Stimulated activated CD8-positive, alpha-beta memory T cell treated with anti-CD3 and anti-CD28 coated beads, Interleukin-12 subunit alpha, Interleukin-12 subunit beta, amount 100 ng/mL, for 24 hours (primary cell): ENCODE results near the gene LARP1.
"Not testable (repeated sequence)": the region's sequence is repeated elsewhere in the genome, so short reads cannot be mapped to it uniquely, and the experiment has no call there.

ENCODE experiments used
- DNase-seq: peaks from one replicate; pipeline ENCODE4 v3.0.0-alpha.2; 2020; ENCODE audit errors: extremely low read depth

Gene LARP1

DNA sequence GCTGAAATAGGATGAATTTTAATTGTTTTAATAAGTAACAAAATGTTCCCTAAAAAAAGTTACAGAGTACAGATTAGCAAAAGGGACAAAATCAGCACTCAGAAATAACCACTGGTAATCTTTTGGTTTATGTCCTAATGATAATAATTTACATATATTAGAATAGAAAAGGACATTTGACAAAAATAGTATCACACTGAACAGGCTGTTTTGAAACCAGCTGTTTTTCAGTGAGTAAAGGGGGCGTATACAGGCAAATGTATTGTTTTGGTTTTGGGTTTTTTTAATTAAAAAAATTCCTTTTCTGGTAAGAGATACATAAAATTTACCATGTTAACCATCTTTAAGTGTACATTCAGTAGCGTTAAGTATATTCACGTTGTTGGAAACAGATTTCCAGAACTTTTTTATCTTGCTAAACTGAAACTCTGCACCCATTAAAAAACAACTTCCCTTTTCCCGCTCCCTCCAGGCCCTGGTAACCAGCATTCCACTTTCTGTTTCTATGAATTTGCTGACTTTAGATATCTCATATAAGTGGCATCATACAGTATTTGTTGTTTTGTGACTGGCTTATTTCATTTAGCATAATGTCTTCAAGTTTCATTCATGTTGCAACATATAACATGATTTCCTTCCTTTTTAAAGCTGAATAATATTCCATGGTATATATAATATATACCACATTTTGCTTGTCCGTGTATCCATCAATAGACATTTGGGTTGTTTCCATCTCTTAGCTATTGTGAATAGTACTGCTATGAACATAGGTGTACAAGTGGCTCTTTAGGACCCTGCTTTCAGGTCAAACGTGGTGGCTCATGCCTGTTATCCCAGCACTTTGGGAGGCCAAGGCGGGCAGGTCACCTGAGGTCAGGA is 20.6 kb upstream of the LARP1 start:
- DNase-seq: no peak

DNA sequence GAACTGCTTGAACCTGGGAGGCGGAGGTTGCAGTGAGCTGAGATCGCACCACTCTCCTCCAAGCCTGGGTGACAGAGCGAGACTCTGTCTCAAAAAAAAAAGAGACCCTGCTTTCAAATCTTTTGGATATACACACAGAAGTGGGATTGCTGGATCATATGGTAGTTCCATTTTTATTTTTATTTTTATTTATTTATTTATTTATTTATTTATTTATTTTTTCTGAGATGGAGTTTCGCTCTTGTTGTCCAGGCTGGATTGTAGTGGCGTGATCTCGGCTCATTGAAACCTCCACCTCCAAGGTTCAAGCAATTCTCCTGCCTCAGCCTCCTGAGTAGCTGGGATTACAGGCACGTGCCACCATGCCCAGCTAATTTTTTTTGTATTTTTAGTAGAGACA is 19.8 kb upstream of the LARP1 start:
- DNase-seq: not testable (repeated sequence)

GRCh38 chr5:154736372-154736771 is 18.8 kb upstream of the LARP1 start:
- DNase-seq: not testable (repeated sequence)

GRCh38 chr5:154737667-154738320 is 17.4 kb upstream of the LARP1 start:
- no peak for DNase-seq

- DNase-seq: no peak
Observed at GRCh38 chr5:154740483-154740882, 14.7 kb upstream of the LARP1 start.

DNA sequence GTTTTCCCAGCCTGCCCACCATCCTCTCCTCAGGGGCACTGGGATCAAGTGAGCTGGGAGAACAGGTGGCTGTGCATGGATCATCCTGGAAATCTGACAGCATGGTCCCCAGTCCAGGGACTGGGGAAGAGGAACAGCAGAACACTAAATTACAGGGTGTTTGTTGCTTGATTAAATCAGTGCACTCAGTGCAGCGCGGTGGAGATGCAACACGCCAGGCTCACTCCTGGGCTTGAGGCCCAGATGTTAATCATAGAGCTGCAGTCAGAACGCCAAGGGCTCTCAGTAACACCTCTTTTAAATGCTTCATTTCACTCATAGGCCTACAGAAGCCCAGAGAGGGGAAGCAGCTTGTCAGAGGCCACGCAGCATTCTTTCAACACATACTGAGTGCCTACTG is 14.2 kb upstream of the LARP1 start:
- no peak for DNase-seq

- DNase-seq: no peak
Observed at GRCh38 chr5:154741415-154741814, 13.8 kb upstream of the LARP1 start.

GRCh38 chr5:154743812-154744211 is 11.4 kb upstream of the LARP1 start:
- DNase-seq: no peak

- no peak for DNase-seq
Observed at GRCh38 chr5:154745349-154745748, 9.8 kb upstream of the LARP1 start.

DNA sequence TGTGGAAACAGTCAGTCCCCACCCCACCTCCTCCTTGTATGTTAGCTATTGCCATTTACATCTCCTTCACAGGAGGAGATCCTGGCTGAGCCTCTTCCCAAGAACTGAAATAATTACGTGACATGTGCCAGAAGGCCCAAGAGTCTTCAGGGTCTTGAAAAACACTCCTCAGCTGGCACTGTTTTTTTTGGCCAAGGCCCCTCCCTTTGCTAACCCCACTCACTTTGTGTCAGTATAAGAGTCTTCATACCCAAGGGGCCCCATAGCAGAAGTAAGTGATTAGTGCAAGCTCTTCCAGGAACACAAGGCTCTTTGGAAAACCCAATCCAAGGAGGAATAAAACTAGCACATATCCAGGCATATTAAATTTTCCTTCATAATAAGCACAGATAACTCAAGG is 5.7 kb upstream of the LARP1 start:
- DNase-seq: no peak

GRCh38 chr5:154750641-154751040 is 4.5 kb upstream of the LARP1 start:
- DNase-seq: not testable (repeated sequence)

DNA sequence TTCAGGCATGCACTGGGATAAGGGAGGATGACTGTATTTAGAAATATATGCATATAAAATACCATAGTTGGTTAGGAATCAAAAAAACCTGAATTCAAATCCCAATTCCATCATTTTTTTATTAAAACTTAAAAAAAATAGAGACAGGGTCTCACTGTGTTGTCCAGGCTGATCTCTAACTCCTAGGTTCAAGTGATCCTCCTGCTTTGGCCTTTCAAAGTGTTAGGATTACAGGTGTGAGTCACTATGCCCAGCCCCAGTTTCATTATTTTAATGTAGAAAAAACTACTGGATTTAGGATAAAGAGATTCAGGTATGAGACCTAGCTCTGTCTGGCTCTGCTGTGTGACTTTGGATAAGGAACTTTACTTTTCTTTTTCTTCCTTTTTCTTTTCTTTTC is 3.3 kb upstream of the LARP1 start:
- DNase-seq: no peak

DNA sequence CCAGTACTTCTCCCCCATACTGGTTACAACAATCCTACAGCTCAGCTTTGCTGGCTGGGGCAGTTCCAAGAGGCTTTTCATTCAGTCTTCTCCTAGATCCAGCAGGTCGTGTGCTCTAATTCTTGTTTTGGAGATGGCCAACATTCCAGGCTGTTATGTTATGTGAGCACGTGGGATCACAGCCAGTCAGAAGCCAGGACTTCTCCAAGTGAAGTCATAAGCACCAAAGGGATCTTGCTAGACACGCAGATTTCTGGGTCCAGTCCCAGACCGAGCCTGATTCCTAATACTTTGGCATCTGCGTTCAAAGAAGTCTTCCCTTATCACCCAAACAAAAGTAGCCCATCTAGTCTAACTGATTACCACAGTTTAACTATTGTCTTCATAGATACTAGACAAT is 1.4 kb upstream of the LARP1 start:
- DNase-seq: no peak

GRCh38 chr5:154754460-154755360 is 467 bp upstream of the LARP1 start:
- peak; percentile 98 for DNase-seq

- DNase-seq: no peak
Observed at GRCh38 chr5:154756009-154756867, 1.1 kb downstream of the LARP1 start.

- DNase-seq: no peak
Observed at GRCh38 chr5:154756868-154757813, 2.0 kb downstream of the LARP1 start.

- DNase-seq: no peak
Observed at GRCh38 chr5:154757814-154758406, 2.7 kb downstream of the LARP1 start.

- DNase-seq: no peak
Observed at GRCh38 chr5:154758493-154758892, 3.3 kb downstream of the LARP1 start.

DNA sequence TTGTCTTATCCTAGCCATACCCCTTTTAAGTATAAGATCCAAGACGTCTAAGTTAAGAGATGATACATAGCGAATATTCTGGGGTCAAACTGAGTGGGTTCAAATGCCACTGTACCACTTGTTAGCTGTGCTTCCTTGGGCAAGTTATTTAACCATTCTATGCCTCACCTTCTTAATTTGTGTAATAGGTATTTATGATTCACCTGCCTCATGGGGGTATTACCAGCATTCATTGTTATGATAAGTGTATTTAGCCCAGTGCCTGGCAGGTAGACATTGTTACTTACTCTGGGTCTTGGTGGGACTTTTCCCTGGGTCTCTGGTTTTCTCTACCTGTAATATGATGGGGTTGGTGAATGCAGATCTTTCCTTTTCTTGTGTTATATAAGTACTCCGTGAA is 3.8 kb downstream of the LARP1 start:
- no peak for DNase-seq

DNA sequence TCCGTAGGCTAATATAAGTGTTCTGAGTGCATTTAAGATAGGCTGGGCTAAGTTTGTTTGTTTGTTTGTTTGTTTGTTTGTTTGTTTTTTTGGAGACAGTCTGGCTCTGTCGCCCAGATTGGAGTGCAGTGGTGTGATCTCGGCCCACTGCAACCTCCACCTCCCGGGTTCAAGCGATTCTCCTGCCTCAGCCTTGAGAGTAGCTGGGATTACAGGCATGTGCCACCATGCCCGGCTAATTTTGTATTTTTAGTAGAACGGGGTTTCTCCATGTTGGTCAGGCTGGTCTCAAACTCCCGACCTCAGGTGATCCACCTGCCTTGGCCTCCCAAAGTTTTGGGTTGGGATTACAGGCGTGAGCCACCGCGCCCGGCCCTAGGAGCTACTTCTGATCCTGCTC is 4.7 kb downstream of the LARP1 start:
- DNase-seq: not testable (repeated sequence)
